Stimulated activated CD8-positive, alpha-beta memory T cell treated with anti-CD3 and anti-CD28 coated beads, Interleukin-12 subunit alpha, Interleukin-12 subunit beta, amount 100 ng/mL, for 24 hours (primary cell): ENCODE results near the gene CTNNA2.
"Not testable (repeated sequence)": the region's sequence is repeated elsewhere in the genome, so short reads cannot be mapped to it uniquely, and the experiment has no call there.

Source experiments
- DNase-seq: peaks from one replicate; pipeline ENCODE4 v3.0.0-alpha.2; 2020; ENCODE audit errors: extremely low read depth

The CTNNA2 gene

GRCh38 chr2:80146757-80147156, 633.9 kb downstream of the CTNNA2 start:
- DNase-seq = not testable (repeated sequence)

- DNase-seq = no peak
Observed at GRCh38 chr2:80147690-80148089, 634.8 kb downstream of the CTNNA2 start.

DNA sequence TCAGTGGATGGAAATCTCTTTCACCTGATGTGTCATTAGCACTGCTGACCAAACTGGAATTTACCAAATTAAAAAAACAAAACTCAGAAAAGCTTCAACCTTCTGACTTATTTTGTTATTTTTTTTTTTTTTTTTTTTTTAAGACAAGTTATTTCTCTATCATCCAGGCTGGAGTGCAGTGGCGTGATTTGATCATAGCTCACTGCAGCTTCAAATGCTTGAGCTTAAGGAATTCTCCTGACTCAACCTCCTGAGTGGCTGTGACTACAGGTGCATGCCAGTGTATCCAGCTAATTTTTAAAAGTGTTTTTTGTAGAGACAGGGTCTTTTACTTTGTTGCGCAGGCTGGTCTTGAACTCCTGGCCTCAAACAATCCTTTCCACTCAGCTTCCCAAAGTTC, 636.1 kb downstream of the CTNNA2 start:
- no peak for DNase-seq

DNA sequence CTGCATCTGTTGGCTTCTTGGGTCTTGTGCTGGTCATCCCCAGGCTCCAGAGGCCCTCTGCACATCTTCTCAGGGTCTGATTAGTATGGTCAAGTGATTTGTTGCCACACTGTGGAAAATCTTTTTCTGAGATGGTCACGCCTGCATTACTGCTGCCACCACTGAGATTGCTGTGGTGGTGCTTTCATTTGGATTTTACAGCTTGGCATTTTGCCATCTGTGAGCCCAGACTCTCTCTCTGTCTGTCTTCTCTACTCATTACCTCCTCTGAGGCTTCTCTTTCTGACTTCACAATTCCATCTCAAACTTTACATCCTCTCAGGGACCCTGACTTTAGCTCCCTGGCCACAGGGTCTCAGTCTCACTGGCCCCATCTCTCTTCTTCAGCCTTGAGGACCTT, 637.1 kb downstream of the CTNNA2 start:
- no peak for DNase-seq

DNA sequence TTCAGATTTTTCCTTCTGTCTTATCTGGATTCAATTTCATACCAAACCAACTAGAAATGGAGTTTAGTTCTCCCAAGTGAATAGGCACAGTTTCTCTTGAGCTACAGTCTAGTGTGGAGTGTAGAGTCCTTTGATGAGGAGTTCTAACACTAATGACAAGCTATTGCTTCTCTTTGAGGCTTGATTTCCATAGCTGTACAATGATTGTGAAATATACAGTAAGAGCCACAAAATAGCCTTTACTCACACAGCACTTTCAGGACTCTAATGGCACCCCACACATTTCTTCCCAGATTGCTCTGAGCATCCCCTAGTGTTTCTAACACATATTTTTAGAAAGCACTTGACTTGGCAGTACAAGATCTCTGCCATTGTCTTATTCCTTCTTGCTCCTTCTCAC, 638.4 kb downstream of the CTNNA2 start:
- no peak for DNase-seq

DNA sequence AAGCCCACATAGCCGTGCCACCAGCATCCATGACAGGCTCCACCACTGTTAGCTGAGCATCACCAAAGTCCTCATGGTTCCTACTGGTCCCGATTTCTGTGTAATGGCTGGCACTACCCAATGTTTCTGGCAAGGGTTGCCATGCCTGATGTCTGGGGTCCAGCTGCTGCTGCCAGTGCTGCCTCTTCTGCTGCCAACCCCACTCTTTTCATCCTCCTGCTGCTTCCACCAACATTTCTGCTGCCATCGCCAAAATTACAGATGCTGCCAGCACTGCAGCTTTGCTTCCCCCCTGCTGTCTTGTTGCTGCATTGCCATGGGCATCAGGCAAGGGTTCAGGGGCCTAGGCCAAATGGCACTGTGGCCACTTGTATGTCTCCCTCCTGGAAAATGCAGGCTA, 638.8 kb downstream of the CTNNA2 start:
- DNase-seq = no peak

DNA sequence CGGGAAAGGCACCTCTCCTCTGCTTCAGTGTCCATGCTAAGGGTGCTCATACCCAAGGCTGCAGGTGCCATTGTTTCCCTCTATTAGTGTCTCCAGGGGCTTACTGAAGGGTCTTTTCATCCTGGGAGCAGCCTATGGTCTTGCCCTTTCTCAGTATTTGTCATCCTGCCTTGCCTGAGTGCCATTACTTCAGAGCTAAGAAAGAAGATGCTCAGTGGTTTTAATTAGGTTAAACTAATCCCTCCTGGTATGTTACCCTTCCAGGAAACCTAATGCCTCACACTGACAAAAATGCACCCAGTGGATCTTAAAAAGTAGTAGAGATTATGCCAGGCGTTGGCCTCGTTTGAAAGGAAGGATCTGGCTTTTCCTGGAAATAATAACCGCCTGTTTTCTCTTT, 640.3 kb downstream of the CTNNA2 start:
- no peak for DNase-seq

DNA sequence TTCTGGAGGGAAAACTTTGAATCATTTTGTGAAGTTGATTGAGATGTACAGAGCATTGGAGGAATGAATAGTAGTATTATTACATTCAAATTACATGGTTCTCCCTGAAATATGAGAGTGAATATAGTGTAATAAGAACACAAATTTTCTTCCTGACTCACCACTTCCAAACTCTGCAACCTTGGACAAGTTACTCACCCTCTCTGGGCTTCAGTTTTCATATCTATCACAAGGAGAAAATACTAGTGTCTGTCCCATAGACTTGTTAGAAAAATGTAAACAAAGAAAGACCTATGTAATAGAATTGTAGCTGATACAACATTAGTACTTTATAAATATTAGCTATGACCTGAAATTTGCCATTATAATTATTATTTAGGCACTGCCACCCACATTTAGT, 640.9 kb downstream of the CTNNA2 start:
- DNase-seq = no peak

GRCh38 chr2:80154231-80154915, 641.5 kb downstream of the CTNNA2 start:
- no peak for DNase-seq

- DNase-seq = no peak
Observed at GRCh38 chr2:80164375-80164774, 651.5 kb downstream of the CTNNA2 start.

GRCh38 chr2:80166483-80167171, 653.8 kb downstream of the CTNNA2 start:
- DNase-seq = no peak

GRCh38 chr2:80167284-80167808, 654.5 kb downstream of the CTNNA2 start:
- no peak for DNase-seq

DNA sequence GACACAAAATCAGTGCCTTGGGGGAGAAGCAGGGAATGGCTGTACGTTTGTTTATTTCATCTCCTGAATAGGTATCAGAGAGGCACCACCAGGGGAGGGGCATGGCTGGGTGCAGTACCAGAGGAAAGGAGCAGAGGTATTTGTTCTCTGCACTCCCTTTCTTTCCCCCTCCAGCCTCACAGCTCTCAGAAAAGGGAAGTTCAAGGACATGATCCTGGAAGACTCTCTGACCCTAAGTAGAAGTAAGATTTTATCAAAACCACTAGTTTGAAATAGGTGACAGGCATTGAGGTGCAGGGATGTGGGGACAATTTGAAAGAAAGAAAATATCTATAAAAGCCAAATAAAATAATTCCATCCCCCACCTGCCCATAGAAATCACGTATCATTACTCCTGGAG, 655.2 kb downstream of the CTNNA2 start:
- no peak for DNase-seq

GRCh38 chr2:80168801-80169200, 656.0 kb downstream of the CTNNA2 start:
- DNase-seq = no peak

- no peak for DNase-seq
Observed at GRCh38 chr2:80169811-80170594, 657.2 kb downstream of the CTNNA2 start.

DNA sequence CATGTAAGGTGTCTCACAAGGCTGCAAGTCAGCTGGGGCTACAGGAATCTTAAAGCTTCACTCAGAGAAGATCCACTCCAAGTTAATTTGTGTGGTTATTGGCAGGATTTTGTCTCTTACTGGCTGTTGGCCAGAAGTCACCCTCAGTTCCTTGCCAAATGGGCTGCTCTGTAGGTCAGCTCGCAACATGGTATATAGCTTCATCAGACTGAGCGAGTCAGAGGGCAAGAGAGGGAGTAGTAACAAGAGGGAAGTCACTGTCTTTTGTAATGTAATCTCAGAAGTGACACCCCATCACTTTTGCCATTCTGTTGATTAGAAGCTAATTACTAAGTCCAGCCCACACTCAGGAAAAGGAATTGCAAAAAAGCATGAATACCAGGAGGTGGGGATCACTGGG, 672.2 kb downstream of the CTNNA2 start:
- DNase-seq = no peak

DNA sequence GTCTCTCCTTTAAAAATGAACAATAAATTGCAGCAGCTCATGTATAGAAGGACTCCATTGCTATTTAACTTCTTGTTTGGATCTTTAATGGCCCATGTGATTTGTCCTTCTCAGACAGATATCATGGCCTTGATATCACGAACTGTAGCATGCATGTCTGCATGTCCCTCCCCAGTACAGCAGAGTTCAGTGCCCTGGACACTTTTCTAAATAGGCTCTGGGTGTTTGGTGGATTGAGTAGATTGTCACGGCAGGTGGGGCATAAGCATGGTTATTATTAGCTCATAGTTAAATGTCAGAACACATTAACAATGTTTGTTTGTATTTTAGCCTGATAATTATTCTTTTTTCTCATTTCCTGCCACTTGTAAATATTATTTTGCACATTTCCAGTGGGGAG, 673.4 kb downstream of the CTNNA2 start:
- no peak for DNase-seq

- DNase-seq = no peak
Observed at GRCh38 chr2:80187156-80187555, 674.3 kb downstream of the CTNNA2 start.

DNA sequence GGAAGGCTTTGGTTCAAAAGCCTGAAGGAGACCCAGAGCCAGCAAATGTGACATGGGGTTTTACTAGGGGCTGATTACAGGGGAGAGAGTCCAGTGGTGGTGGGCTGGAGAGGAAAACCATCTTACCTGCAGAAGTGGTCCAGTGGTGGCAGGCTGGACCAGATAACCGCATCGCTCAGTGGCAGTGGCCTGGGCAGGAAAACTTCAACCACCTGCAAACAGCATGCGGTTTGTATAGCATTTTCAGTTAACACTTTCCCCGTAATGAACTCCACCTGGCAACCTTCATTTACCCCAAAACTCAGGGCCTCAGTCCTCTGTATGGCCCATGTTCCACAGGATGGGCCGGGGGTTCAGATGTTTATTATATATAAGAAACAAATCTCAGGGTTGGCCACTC, 677.3 kb downstream of the CTNNA2 start:
- DNase-seq = no peak

DNA sequence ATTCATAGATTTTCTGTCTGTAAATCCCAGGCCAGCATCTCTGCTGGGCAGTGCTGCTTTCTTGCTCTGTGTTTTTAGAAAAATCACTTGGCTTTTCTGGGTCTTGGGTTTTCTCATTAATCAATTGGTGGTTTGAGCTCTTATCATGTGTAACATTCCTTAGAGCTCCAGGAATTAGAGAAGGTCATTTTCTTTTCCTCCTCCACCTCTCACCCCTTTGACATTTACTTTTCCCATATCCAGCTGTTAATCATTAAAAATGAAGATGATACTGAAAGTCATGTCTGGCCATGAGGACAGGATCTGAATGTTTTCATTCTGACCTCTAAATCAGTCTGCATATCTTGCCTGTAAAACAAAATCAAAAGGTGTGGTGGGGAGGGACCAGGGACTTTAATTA, 680.7 kb downstream of the CTNNA2 start:
- no peak for DNase-seq

- no peak for DNase-seq
Observed at GRCh38 chr2:80195034-80195433, 682.2 kb downstream of the CTNNA2 start.

GRCh38 chr2:80198042-80198441, 685.2 kb downstream of the CTNNA2 start:
- DNase-seq = no peak

GRCh38 chr2:80199504-80199903, 686.7 kb downstream of the CTNNA2 start:
- no peak for DNase-seq
